Thyroid gland (tissue), 4 donors: ENCODE results near the gene SLC37A1. TPM values are rescaled to one million over a fixed set of nuclear protein-coding genes. Genes with fewer than 3 reads are reported as not detected.
A peak's percentile ranks its signal among the peaks of the same experiment; 100 is the strongest.

Experiments
- DNase-seq, 2 donors: peaks; one replicate each; pipeline ENCODE4 v3.0.0-alpha.2; 2019
- H3K27ac ChIP-seq, 3 donors: fragments of 200-600 bp; sonication (generic); 1 replicate in 2 of 3; 2 replicates in 1 of 3; pipeline ENCODE4 v1.5.1; 2016 to 2019; ENCODE audit warnings: mild to moderate bottlenecking in 1 of 3, moderate library complexity in 1 of 3
- H3K27me3 ChIP-seq: fragments of 200-600 bp; sonication (generic); one replicate; pipeline ENCODE4 v1.5.1; 2019
- H3K36me3 ChIP-seq, 2 donors: fragments of 200-600 bp; sonication (generic); one replicate each; pipeline ENCODE4 v1.5.1; 2016 to 2019
- H3K4me1 ChIP-seq, 2 donors: fragments of 200-600 bp; sonication (generic); one replicate each; pipeline ENCODE4 v1.5.1; 2017 to 2019
- H3K4me3 ChIP-seq, 3 donors: fragments of 200-600 bp; sonication (generic); replicated peaks in 1 of 3; 1 replicate in 2 of 3; 2 replicates in 1 of 3; pipeline ENCODE4 v1.5.1; 2016; ENCODE audit warnings: mild to moderate bottlenecking in 1 of 3
- H3K9me3 ChIP-seq: fragments of 200-600 bp; sonication (generic); one replicate; pipeline ENCODE4 v1.5.1; 2017
- CTCF ChIP-seq, 6 experiments: fragments of 200-600 bp in 3 of 6; fragments of 450-650 bp in 3 of 6; sonication (generic) in 3 of 6; IDR thresholded peaks; one replicate each; pipeline ENCODE4 v1.5.1; 2016 to 2019; ENCODE audit warnings: antibody characterized with exemption in 6 of 6, mild to moderate bottlenecking in 2 of 6, inconsistent platforms in 1 of 6, moderate library complexity in 1 of 6
- POLR2A ChIP-seq, 2 donors: fragments of 450-650 bp; IDR thresholded peaks; one replicate each; pipeline ENCODE4 v1.6.1; 2017; ENCODE audit warnings: antibody characterized with exemption in 2 of 2, mild to moderate bottlenecking in 2 of 2, moderate library complexity in 1 of 2
- WGBS, 2 donors: methylation state at CpG; one replicate each; pipeline ENCODE4 v1.1.5; 2017; 5-methylcytosine and 5-hydroxymethylcytosine counted together
- intact Hi-C: fragments of 100-400 bp; cut with DNase I; formaldehyde crosslinking; loops from one replicate; pipeline ENCODE4 v1.15.1; 2023
- total RNA-seq, 4 donors: library from RNA; depleted of rRNA; stranded (reverse); fragments of >200 nt; gene quantifications; one replicate each; pipeline ENCODE4 v1.2.3, GENCODE V29; 2016

The SLC37A1 gene
- total RNA-seq, 4 donors from 2014 or later = 26.1 to 37.9 (median 34.9) TPM

GRCh38 chr21:42552407-42553336 is 39.0 kb downstream of the SLC37A1 start:
- H3K4me1 ChIP-seq = peaks cover 10 to 14% of the 10 kb centered on the region in 2 donors
- WGBS, 2 donors = 85 to 89% methylated on average over 13 of the region's 13 CpGs
- TF ChIP-seq CTCF (IDR thresholded peaks at IDR 0.05) (no peak), POLR2A (IDR thresholded peaks at IDR 0.05) (no peak)
- H3K36me3 ChIP-seq = peaks cover 20 to 25% of the 10 kb centered on the region in 2 donors
- no peak overlapping the region for H3K4me3 ChIP-seq
- H3K9me3 ChIP-seq = no peaks in the 10 kb centered on the region
- H3K27ac ChIP-seq = no peak overlapping the region
- DNase-seq = peak in 1 of 2 donors; percentile 0
- no peaks in the 10 kb centered on the region for H3K27me3 ChIP-seq
- intact Hi-C loops = no loop called here

- WGBS, 2 donors = 71 to 75% methylated on average over 3 of the region's 3 CpGs
- Histone ChIP-seq H3K9me3 (no peaks in the 10 kb centered on the region), H3K36me3 (peaks cover 15 to 21% of the 10 kb centered on the region in 2 donors), H3K4me3 (no peak overlapping the region), H3K27ac (no peak overlapping the region), H3K4me1 (peaks cover 10 to 14% of the 10 kb centered on the region in 2 donors), H3K27me3 (no peaks in the 10 kb centered on the region)
- peak in 1 of 2 donors; percentile 1 for DNase-seq
- intact Hi-C loops = no loop called here
- TF ChIP-seq CTCF (IDR thresholded peaks at IDR 0.05) (no peak), POLR2A (IDR thresholded peaks at IDR 0.05) (no peak)
These were observed 39.8 kb downstream of the SLC37A1 start for GRCh38 chr21:42553435-42553834.

GRCh38 chr21:42554251-42554961 is 40.8 kb downstream of the SLC37A1 start:
- TF ChIP-seq CTCF (IDR thresholded peaks at IDR 0.05) = no peak
- no peak for TF ChIP-seq POLR2A (IDR thresholded peaks at IDR 0.05)
- no peaks in the 10 kb centered on the region for H3K9me3 ChIP-seq
- no peak overlapping the region for H3K27ac ChIP-seq
- DNase-seq = peak in 1 of 2 donors; percentile 1
- H3K4me1 ChIP-seq = peaks cover 10 to 14% of the 10 kb centered on the region in 2 donors
- H3K36me3 ChIP-seq = peaks cover 21 to 23% of the 10 kb centered on the region in 2 donors
- H3K4me3 ChIP-seq = no peak overlapping the region
- intact Hi-C loops = no loop called here
- H3K27me3 ChIP-seq = no peaks in the 10 kb centered on the region
- 83 to 87% methylated on average over 13 of the region's 13 CpGs for WGBS, 2 donors

- peak overlapping the region in 1 of 3 donors; percentile 65 for H3K27ac ChIP-seq
- H3K36me3 ChIP-seq = peaks cover 21 to 29% of the 10 kb centered on the region in 2 donors
- no peak overlapping the region for H3K4me3 ChIP-seq
- H3K27me3 ChIP-seq = no peaks in the 10 kb centered on the region
- peaks cover 10 to 14% of the 10 kb centered on the region in 2 donors for H3K4me1 ChIP-seq
- 93 to 96% methylated on average over 28 of the region's 28 CpGs for WGBS, 2 donors
- TF ChIP-seq CTCF (IDR thresholded peaks at IDR 0.05) = no peak
- TF ChIP-seq POLR2A (IDR thresholded peaks at IDR 0.05) = no peak
- no peaks in the 10 kb centered on the region for H3K9me3 ChIP-seq
- no peak for DNase-seq
- intact Hi-C loops = no loop called here
These were observed 42.2 kb downstream of the SLC37A1 start for GRCh38 chr21:42555756-42556438.
